ENCODE data around the gene COA4.
"Not testable (repeated sequence)": the region's sequence is repeated elsewhere in the genome, so short reads cannot be mapped to it uniquely, and the experiment has no call there.

COA4 gene

DNA sequence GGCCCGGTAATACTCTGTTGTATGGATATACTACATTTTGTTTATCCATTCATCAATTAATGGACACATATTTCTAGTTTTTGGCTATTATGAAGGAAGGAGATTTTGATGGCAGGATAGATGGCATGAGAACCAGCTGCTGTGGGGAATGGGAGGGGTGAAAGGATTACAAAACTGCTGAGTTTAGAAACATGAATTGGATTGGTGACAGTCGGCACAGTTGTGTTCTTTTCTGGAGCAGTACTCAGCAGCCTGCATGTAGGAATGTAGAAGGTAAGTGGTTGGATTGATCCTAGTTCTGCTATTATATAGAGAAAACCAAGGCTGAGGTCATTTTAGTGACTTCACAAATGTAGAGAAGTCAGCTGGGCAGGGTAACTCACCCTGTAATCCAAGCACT, 7.2 kb upstream of the COA4 start:
- DNase-seq (ENCODE audit: low spot score in 2 of 2) (no peak), ATAC-seq (replicated peaks; ENCODE audit: extremely low read depth, poor library complexity, severe bottlenecking) (no peak)
- Mint-ChIP-seq H3K9me3 (no peaks in the 10 kb centered on the region), H3K4me1 (no peaks in the 10 kb centered on the region), H3K4me3 (no peak overlapping the region), H3K27ac (ENCODE audit: low read depth) (no peak overlapping the region), H3K36me3 (ENCODE audit: insufficient read depth) (peaks cover 10% of the 10 kb centered on the region), H3K27me3 (no peaks in the 10 kb centered on the region)

DNA sequence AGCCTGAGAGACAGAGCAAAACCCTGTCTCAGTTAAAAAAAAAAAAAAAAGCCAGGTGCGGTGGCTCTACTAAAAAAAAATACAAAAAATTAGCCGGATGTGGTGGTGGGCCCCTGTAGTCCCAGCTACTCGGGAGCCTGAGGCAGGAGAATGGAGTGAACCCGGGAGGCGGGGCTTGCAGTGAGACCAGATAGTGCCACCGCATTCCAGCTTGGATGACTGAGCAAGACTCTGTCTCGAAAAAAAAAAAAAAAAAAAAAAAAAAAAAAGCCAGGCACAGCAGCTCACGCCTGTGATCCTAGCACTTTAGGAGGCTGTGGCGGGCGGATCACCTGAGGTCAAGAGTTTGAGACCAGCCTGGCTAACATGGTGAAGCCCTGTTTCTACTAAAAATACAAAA, 3.8 kb upstream of the COA4 start:
- H3K9me3 Mint-ChIP-seq; H3K27me3 Mint-ChIP-seq; ATAC-seq (replicated peaks; ENCODE audit: extremely low read depth, poor library complexity, severe bottlenecking); H3K27ac Mint-ChIP-seq (ENCODE audit: low read depth); DNase-seq (ENCODE audit: low spot score in 2 of 2); H3K4me3 Mint-ChIP-seq: not testable (repeated sequence)
- peaks cover 11% of the 10 kb centered on the region for H3K36me3 Mint-ChIP-seq (ENCODE audit: insufficient read depth)
- peaks cover 27% of the 10 kb centered on the region for H3K4me1 Mint-ChIP-seq

DNA sequence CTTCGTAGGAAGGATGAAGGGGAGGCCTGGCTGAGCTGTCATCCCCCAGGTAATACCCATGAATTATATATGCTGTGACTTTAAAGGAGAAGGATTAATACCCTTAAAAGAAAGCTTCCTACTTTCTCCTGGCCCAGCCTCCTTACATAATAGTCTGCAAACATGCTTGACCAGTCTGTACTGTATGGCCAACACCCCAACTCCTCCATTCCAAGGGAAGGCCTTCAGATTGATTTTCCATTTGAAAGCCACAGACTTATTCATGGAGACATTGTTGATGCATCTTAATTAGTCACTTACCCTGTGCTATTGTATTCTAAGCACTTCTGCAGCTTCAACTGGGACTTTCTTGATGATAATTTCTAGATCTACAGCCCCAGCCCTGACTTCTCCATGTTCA, 2.1 kb upstream of the COA4 start:
- Mint-ChIP-seq H3K4me1 (peaks cover 36% of the 10 kb centered on the region), H3K36me3 (ENCODE audit: insufficient read depth) (peaks cover 20% of the 10 kb centered on the region), H3K4me3 (no peak overlapping the region), H3K9me3 (no peaks in the 10 kb centered on the region), H3K27me3 (no peaks in the 10 kb centered on the region), H3K27ac (ENCODE audit: low read depth) (no peak overlapping the region)
- no peak for ATAC-seq (replicated peaks; ENCODE audit: extremely low read depth, poor library complexity, severe bottlenecking)
- DNase-seq (ENCODE audit: low spot score in 2 of 2) = no peak

DNA sequence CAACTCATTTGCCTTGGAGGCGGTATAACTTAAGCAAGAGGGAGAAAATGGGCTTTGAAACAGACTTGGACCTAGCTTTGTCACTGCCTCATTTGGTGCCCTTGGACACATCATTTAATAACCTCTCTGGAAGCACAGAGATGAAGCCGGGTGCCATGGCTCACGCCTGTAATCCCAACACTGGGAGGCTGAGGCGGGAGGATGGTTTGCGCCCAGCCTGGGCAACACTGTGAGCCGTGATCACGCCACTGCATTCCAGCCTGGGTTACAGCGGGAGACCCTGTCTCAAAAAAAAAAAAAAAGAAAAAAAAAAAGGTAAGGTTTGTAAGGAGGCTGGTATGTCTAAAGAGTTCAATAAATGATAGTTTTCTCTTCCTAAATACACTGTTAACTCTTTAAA, 806 bp downstream of the COA4 start:
- H3K27ac Mint-ChIP-seq (ENCODE audit: low read depth) = peak overlapping the region; percentile 98
- no peaks in the 10 kb centered on the region for H3K9me3 Mint-ChIP-seq
- H3K4me3 Mint-ChIP-seq = peak overlapping the region; percentile 97
- H3K36me3 Mint-ChIP-seq (ENCODE audit: insufficient read depth) = peaks cover 33% of the 10 kb centered on the region
- DNase-seq (ENCODE audit: low spot score in 2 of 2) = no peak
- H3K4me1 Mint-ChIP-seq = peaks cover 36% of the 10 kb centered on the region
- ATAC-seq (replicated peaks; ENCODE audit: extremely low read depth, poor library complexity, severe bottlenecking) = no peak
- H3K27me3 Mint-ChIP-seq = no peaks in the 10 kb centered on the region

DNA sequence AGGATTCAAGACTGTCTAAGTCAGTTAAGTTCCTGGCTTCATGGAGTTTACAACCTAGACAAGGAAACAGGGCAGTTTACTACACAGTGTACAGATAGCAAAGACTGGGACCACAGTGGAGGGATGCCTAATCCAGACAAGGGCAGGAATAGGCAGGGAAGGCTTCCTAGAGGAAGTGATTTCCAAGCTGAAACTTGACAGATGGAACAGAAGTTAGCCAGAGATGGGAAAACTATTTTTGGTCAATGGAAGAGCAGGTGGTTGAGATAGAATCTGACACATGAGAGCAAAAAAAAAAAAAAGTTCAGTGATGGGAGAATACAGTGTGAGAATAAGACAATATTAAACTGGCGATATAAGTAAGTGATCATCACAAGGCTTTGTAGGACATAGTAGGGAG, 1.3 kb downstream of the COA4 start:
- no peaks in the 10 kb centered on the region for H3K9me3 Mint-ChIP-seq
- H3K27ac Mint-ChIP-seq (ENCODE audit: low read depth) = peak overlapping the region; percentile 98
- peaks cover 36% of the 10 kb centered on the region for H3K36me3 Mint-ChIP-seq (ENCODE audit: insufficient read depth)
- ATAC-seq (replicated peaks; ENCODE audit: extremely low read depth, poor library complexity, severe bottlenecking) (no peak), DNase-seq (ENCODE audit: low spot score in 2 of 2) (no peak)
- peaks cover 36% of the 10 kb centered on the region for H3K4me1 Mint-ChIP-seq
- H3K4me3 Mint-ChIP-seq = peak overlapping the region; percentile 97
- H3K27me3 Mint-ChIP-seq = no peaks in the 10 kb centered on the region

DNA sequence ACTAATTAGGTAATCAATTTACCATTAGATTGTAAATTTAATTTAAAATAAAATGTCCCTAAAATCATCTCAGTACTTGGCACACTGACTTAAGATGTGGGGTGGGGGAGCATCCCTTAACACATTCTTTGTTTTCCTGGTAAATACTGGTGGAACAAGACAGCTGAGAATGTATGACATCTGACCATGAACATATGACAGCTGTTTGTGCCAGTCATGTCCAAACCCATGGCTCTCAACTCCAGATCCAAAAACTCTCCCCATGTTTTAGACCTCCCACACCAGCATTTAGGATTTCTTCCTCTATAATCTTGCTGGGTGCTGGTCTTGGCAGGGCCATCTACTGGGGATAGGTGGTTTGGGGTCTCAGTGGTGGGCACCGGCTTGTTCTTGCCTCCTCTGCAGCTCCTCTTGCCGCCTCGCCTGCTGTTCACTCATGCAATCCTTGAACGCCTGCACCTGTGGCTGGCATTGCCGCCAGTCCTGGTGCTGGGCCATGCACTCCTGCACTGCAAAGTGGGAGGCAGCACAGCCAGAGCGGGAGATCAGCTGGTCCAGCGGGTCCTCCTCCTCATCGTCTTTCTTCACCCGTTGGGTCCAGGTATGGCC, 3.8 kb downstream of the COA4 start:
- peak overlapping the region; percentile 41 for H3K27ac Mint-ChIP-seq (ENCODE audit: low read depth)

DNA sequence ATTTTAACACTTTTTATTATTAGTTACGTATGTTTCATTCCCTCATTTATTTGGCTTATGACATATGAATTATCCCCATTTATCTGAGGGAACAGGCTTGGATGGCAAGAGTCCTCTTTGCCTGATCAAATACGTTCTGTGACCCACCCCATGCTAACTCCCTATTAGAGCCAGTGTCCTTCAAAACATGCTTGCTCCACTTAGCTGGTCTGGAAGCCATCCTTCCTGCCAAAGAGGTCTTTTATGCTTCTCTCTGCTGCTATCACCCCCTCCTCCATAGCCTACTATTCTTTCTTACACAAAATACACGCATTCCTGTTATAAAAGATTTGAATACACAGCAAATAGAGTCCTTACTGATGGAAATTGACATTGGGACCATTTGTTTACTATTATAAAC, 6.4 kb downstream of the COA4 start:
- H3K4me3 Mint-ChIP-seq = no peak overlapping the region
- DNase-seq (ENCODE audit: low spot score in 2 of 2) = no peak
- H3K27me3 Mint-ChIP-seq = no peaks in the 10 kb centered on the region
- H3K36me3 Mint-ChIP-seq (ENCODE audit: insufficient read depth) = peaks cover 34% of the 10 kb centered on the region
- H3K9me3 Mint-ChIP-seq = no peaks in the 10 kb centered on the region
- H3K4me1 Mint-ChIP-seq = peaks cover 7% of the 10 kb centered on the region
- ATAC-seq (replicated peaks; ENCODE audit: extremely low read depth, poor library complexity, severe bottlenecking) = no peak
- no peak overlapping the region for H3K27ac Mint-ChIP-seq (ENCODE audit: low read depth)

More for the DNA sequence above, 3.8 kb downstream of the COA4 start:
- Mint-ChIP-seq H3K4me1 (peaks cover 32% of the 10 kb centered on the region), H3K4me3 (no peak overlapping the region), H3K9me3 (no peaks in the 10 kb centered on the region), H3K36me3 (ENCODE audit: insufficient read depth) (peaks cover 38% of the 10 kb centered on the region), H3K27me3 (no peaks in the 10 kb centered on the region)
- DNase-seq (ENCODE audit: low spot score in 2 of 2) (no peak), ATAC-seq (replicated peaks; ENCODE audit: extremely low read depth, poor library complexity, severe bottlenecking) (no peak)

DNA sequence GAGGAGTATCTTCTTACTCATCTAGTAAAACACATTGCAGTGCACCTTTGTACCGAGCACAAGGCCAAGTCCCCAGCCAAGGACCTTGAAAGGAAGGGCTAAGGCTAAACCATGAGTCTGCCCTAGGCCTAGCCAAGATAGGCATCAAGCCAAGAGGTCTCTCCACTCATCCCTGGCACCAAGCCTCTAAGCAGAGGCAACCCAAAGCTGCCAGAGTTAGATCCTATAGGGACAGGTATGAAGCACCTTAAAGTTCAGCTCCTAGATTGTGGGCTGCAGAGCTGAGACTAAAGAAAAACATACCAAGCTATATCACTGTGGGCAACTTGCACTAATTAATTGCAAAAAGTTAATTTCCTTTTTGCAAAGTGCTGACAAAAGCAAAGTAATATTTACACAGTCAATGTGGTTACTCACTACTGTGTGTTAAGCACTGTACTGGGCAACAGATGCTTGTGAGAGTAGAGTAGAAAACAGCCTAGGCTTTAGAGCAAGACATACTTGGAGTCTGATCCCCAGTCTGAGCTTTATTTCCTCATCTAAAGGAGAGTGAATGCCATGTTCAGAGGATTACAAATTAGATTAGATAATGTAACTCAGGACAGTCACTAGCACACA, 7.2 kb downstream of the COA4 start:
- Mint-ChIP-seq H3K27ac (ENCODE audit: low read depth) (no peak overlapping the region), H3K27me3 (no peaks in the 10 kb centered on the region), H3K9me3 (no peaks in the 10 kb centered on the region), H3K4me1 (no peaks in the 10 kb centered on the region), H3K36me3 (ENCODE audit: insufficient read depth) (peaks cover 36% of the 10 kb centered on the region), H3K4me3 (no peak overlapping the region)
- DNase-seq (ENCODE audit: low spot score in 2 of 2) (no peak), ATAC-seq (replicated peaks; ENCODE audit: extremely low read depth, poor library complexity, severe bottlenecking) (no peak)

DNA sequence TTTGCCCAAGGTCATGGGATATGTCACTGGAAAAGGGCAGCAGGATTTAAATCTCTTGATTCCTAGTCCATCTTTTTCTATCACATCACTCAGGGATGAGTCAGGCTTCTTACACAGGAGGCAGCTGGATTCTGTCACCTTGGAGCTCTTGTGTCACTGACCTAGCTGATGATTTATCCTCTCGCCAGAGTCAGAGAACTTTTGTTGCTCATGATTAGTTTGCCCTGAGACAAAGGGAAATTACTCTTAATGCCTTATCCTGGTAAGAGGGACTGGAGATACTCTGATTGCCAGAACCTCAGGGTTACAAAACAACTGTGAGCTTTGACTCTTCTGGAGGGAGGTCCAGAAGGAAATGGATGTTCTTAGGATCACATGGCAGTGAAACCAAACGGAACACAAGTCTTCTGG, 10.1 kb downstream of the COA4 start:
- Mint-ChIP-seq H3K4me3 (no peak overlapping the region), H3K27me3 (no peaks in the 10 kb centered on the region), H3K36me3 (ENCODE audit: insufficient read depth) (peaks cover 25% of the 10 kb centered on the region), H3K27ac (ENCODE audit: low read depth) (no peak overlapping the region), H3K4me1 (no peaks in the 10 kb centered on the region), H3K9me3 (no peaks in the 10 kb centered on the region)
- no peak for ATAC-seq (replicated peaks; ENCODE audit: extremely low read depth, poor library complexity, severe bottlenecking)
- no peak for DNase-seq (ENCODE audit: low spot score in 2 of 2)

DNA sequence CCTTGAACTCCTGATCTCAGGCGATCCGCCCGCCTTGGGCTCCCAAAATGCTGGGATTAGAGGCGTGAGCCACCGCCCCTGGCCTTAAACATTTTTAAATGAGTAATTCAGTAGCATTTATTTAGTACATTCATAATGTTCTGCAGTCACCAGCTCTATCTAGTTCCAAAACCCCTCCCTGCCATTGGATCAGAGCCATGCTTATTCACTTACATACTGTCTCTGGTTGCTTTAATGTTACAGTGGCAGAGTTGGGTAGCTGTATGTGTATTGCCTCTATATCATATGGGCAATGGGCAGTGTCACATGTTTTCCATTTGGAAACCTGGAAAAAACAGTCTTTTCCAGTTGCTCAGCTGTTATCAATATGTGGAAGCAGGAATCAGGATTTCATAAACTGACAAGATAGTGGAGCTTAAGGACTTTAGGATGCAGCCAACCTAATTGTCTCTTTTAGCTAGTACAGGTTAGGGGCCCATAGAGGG, 10.5 kb downstream of the COA4 start:
- Mint-ChIP-seq H3K4me3 (no peak overlapping the region), H3K27ac (ENCODE audit: low read depth) (no peak overlapping the region), H3K36me3 (ENCODE audit: insufficient read depth) (peaks cover 24% of the 10 kb centered on the region), H3K4me1 (no peaks in the 10 kb centered on the region), H3K9me3 (no peaks in the 10 kb centered on the region), H3K27me3 (no peaks in the 10 kb centered on the region)
- ATAC-seq (replicated peaks; ENCODE audit: extremely low read depth, poor library complexity, severe bottlenecking) (no peak), DNase-seq (ENCODE audit: low spot score in 2 of 2) (no peak)

DNA sequence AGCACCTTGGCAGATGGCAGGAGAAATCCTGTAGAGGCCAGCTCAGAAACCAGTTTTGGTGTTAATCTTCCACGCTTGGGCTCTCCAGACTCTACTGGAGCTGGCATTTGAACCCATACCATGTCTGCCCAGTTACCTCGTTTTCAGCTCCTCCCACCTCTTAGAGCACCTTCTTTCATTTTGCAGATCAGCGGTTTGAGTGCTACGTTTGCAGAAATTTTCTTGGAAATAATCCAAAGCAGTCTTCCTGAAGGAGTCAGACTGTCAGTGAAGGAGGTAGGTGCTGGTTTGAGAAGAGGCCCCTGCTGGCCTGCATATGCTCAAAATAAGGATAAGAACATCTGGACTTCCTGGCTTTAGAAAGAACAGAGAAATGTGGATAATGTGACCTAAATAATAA, 13.7 kb downstream of the COA4 start:
- Mint-ChIP-seq H3K27ac (ENCODE audit: low read depth) (no peak overlapping the region), H3K9me3 (no peaks in the 10 kb centered on the region), H3K4me1 (peaks cover 6% of the 10 kb centered on the region), H3K27me3 (no peaks in the 10 kb centered on the region), H3K4me3 (no peak overlapping the region), H3K36me3 (ENCODE audit: insufficient read depth) (peaks cover 19% of the 10 kb centered on the region)
- DNase-seq (ENCODE audit: low spot score in 2 of 2) (no peak), ATAC-seq (replicated peaks; ENCODE audit: extremely low read depth, poor library complexity, severe bottlenecking) (no peak)

DNA sequence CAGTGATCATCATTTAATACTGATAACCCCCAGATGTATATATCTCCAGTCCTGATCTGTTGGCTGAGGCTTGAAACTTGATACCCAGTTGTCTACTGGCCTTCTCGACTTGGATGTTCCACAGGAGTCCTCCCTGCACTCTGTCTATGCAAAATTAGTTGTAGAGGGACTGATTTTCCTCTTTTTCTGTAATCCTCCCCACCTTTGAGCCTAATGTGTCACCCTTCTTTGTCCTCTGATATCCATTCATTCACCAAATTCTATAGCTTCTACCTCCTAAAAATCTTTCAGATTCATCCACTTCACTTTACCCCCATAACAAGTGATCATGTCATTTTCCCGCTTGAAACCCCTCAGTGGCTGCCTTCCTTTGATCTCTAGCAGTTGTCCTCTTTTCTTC, 16.4 kb downstream of the COA4 start:
- peaks cover 16% of the 10 kb centered on the region for H3K36me3 Mint-ChIP-seq (ENCODE audit: insufficient read depth)

DNA sequence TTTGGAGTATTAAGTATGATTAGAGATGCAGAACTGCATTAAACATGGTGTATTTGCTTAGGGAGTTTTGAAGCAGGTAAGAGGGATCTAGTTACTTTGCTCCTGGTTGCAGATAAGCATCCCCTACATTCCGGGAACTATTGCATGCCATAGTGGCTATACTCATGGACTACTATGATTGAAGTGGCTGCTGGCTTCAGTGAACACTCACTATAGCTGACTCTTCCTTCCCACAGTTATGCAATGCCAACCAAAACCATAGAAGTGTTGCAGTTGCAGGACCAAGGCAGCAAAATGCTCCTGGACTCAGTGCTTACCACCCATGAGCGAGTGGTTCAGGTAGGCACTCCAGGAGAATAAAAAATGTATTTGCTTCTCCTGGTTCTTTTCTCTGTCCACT, 17.0 kb downstream of the COA4 start:
- H3K4me1 Mint-ChIP-seq = peaks cover 6% of the 10 kb centered on the region
- ATAC-seq (replicated peaks; ENCODE audit: extremely low read depth, poor library complexity, severe bottlenecking) = no peak
- no peaks in the 10 kb centered on the region for H3K27me3 Mint-ChIP-seq
- no peaks in the 10 kb centered on the region for H3K9me3 Mint-ChIP-seq
- H3K4me3 Mint-ChIP-seq = no peak overlapping the region
- no peak overlapping the region for H3K27ac Mint-ChIP-seq (ENCODE audit: low read depth)
- DNase-seq (ENCODE audit: low spot score in 2 of 2) = no peak
- peaks cover 12% of the 10 kb centered on the region for H3K36me3 Mint-ChIP-seq (ENCODE audit: insufficient read depth)

More for the DNA sequence above, 16.4 kb downstream of the COA4 start:
- Mint-ChIP-seq H3K9me3 (no peaks in the 10 kb centered on the region), H3K27me3 (no peaks in the 10 kb centered on the region), H3K27ac (ENCODE audit: low read depth) (no peak overlapping the region), H3K4me1 (peaks cover 6% of the 10 kb centered on the region), H3K4me3 (no peak overlapping the region)
- DNase-seq (ENCODE audit: low spot score in 2 of 2) (no peak), ATAC-seq (replicated peaks; ENCODE audit: extremely low read depth, poor library complexity, severe bottlenecking) (no peak)
